ENCODE results near the gene ACSM4. TPM values are rescaled to one million over a fixed set of nuclear protein-coding genes. Genes with fewer than 3 reads are reported as not detected.
A peak's percentile ranks its signal among the peaks of the same experiment; 100 is the strongest.

The ACSM4 gene
- total and polyA plus RNA-seq, 9 of the 15 experiments (the other 6 are each of a cell fraction or from before 2014, with no cell fraction given), result not detected

- TF ChIP-seq REST (IDR thresholded peaks at IDR 0.05; ENCODE audit: borderline replicate concordance), result peak; percentile 71; the same call in 1 of the 2 replicates
- TF ChIP-seq REST (CRISPR knock-in tag; IDR thresholded peaks at IDR 0.05; ENCODE audit: low read depth), result no peak
- no peak for TF ChIP-seq ARNT (IDR thresholded peaks at IDR 0.05)
- TF ChIP-seq SETDB1 (IDR thresholded peaks at IDR 0.05; ENCODE audit: low read length), result no peak
Observed at GRCh38 chr12:7327918-7328317, 24.0 kb downstream of the ACSM4 start (continued).
